Body of pancreas (tissue), 4 donors: Measurements from ENCODE around the gene CROCC. TPM values are rescaled to one million over a fixed set of nuclear protein-coding genes. Genes with fewer than 3 reads are reported as not detected.
"Not testable (repeated sequence)": the region's sequence is repeated elsewhere in the genome, so short reads cannot be mapped to it uniquely, and the experiment has no call there.

ENCODE experiments used
- ATAC-seq: fragments of 150-250 bp; one replicate; pipeline ENCODE4 v1.9.1; 2016
- DNase-seq, 4 donors: peaks; one replicate each; pipeline ENCODE4 v3.0.0-alpha.2; 2019
- H3K27ac ChIP-seq, 4 donors: fragments of 200-600 bp; sonication (generic); 1 replicate in 3 of 4; 2 replicates in 1 of 4; pipeline versions ENCODE4 v1.5.1 to v1.6.1; 2016 to 2019; ENCODE audit warnings: mild to moderate bottlenecking in 1 of 4, mixed read lengths in 1 of 4, moderate library complexity in 1 of 4
- H3K27me3 ChIP-seq, 2 donors: fragments of 200-600 bp; sonication (generic); one replicate each; pipeline ENCODE4 v1.6.0; 2016; ENCODE audit warnings: mild to moderate bottlenecking in 1 of 2
- H3K36me3 ChIP-seq, 2 donors: fragments of 200-600 bp; sonication (generic); replicated peaks in 1 of 2; 2 replicates each; pipeline ENCODE4 v1.5.1; 2016; ENCODE audit warnings: low read depth in 2 of 2; ENCODE audit not compliant: insufficient read depth in 1 of 2
- H3K4me1 ChIP-seq: fragments of 200-600 bp; sonication (generic); one replicate; pipeline ENCODE4 v1.6.0; 2016
- H3K4me3 ChIP-seq, 2 donors: fragments of 200-600 bp; sonication (generic); 1 replicate in 1 of 2; 2 replicates in 1 of 2; pipeline ENCODE4 v1.5.1; 2016 to 2019
- H3K9me3 ChIP-seq, 3 donors: fragments of 200-600 bp; sonication (generic); 1 replicate in 2 of 3; 2 replicates in 1 of 3; pipeline ENCODE4 v1.5.1; 2016
- CTCF ChIP-seq, 7 experiments: fragments of 450-650 bp in 4 of 7; fragments of 200-600 bp in 3 of 7; sonication (generic) in 3 of 7; IDR thresholded peaks; one replicate each; pipeline ENCODE4 v1.5.1; 2016 to 2019; ENCODE audit warnings: antibody characterized with exemption in 7 of 7
- POLR2A ChIP-seq, 3 donors: fragments of 450-650 bp; IDR thresholded peaks; one replicate each; pipeline ENCODE4 v1.6.1; 2016; ENCODE audit warnings: antibody characterized with exemption in 3 of 3, mild to moderate bottlenecking in 2 of 3
- WGBS, 2 donors: methylation state at CpG; one replicate each; pipeline ENCODE4 v1.1.5; 2017; 5-methylcytosine and 5-hydroxymethylcytosine counted together
- intact Hi-C: fragments of 100-400 bp; cut with DNase I; formaldehyde crosslinking; loops from one replicate; pipeline ENCODE4 v1.15.1; 2023
- total RNA-seq, 2 donors: library from RNA; depleted of rRNA; stranded (reverse); fragments of >200 nt; gene quantifications; one replicate each; pipeline ENCODE4 v1.1.0, GENCODE V29; 2016

CROCC gene
- total RNA-seq, 2 donors from 2014 or later, result 49.8 to 151 TPM

GRCh38 chr1:16918371-16918770 lies 3.4 kb upstream of the CROCC start:
- Histone ChIP-seq H3K27ac (no peak overlapping the region), H3K27me3 (no peaks in the 10 kb centered on the region), H3K4me3 (no peak overlapping the region), H3K4me1 (peaks cover 37% of the 10 kb centered on the region), H3K36me3 (no peaks in the 10 kb centered on the region), H3K9me3 (no peaks in the 10 kb centered on the region)
- TF ChIP-seq POLR2A (IDR thresholded peaks at IDR 0.05) (no peak), CTCF (IDR thresholded peaks at IDR 0.05) (no peak)
- intact Hi-C loops, result no loop called here
- no peak for DNase-seq
- 47 to 69% methylated on average over 3 of the region's 3 CpGs for WGBS, 2 donors
- no peak for ATAC-seq

GRCh38 chr1:16918936-16919665 lies 2.6 kb upstream of the CROCC start:
- intact Hi-C loops, H3K36me3 ChIP-seq, DNase-seq, H3K27ac ChIP-seq, H3K9me3 ChIP-seq, ATAC-seq, H3K4me3 ChIP-seq, H3K27me3 ChIP-seq: not testable (repeated sequence)
- H3K4me1 ChIP-seq, result peaks cover 36% of the 10 kb centered on the region
- 82 to 85% methylated on average over 15 of the region's 15 CpGs for WGBS, 2 donors

- intact Hi-C loops, result no loop called here
- Histone ChIP-seq H3K4me3 (no peak overlapping the region), H3K27ac (peak overlapping the region in 3 of 4 donors; percentile 9 to 20 (median 13)), H3K27me3 (no peaks in the 10 kb centered on the region), H3K9me3 (no peaks in the 10 kb centered on the region), H3K36me3 (no peaks in the 10 kb centered on the region), H3K4me1 (peaks cover 26% of the 10 kb centered on the region)
- DNase-seq (no peak), ATAC-seq (no peak)
- WGBS, 2 donors, result 83 to 85% methylated on average over 10 of the region's 10 CpGs
- TF ChIP-seq POLR2A (IDR thresholded peaks at IDR 0.05) (no peak), CTCF (IDR thresholded peaks at IDR 0.05) (no peak)
These were observed 780 bp upstream of the CROCC start for GRCh38 chr1:16920951-16921350.

GRCh38 chr1:16922466-16922865 lies 735 bp downstream of the CROCC start:
- intact Hi-C loops, result no loop called here
- TF ChIP-seq POLR2A (IDR thresholded peaks at IDR 0.05), result no peak
- no peak for TF ChIP-seq CTCF (IDR thresholded peaks at IDR 0.05)
- ATAC-seq (no peak), DNase-seq (no peak)
- H3K9me3 ChIP-seq, result no peaks in the 10 kb centered on the region
- peaks cover 26% of the 10 kb centered on the region for H3K4me1 ChIP-seq
- no peaks in the 10 kb centered on the region for H3K27me3 ChIP-seq
- WGBS, 2 donors, result 66 to 77% methylated on average over 10 of the region's 10 CpGs
- H3K4me3 ChIP-seq, result no peak overlapping the region
- no peak overlapping the region for H3K27ac ChIP-seq
- H3K36me3 ChIP-seq, result no peaks in the 10 kb centered on the region

GRCh38 chr1:16922885-16923431 lies 1.2 kb downstream of the CROCC start:
- peaks cover 26% of the 10 kb centered on the region for H3K4me1 ChIP-seq
- 50 to 55% methylated on average over 18 of the region's 18 CpGs for WGBS, 2 donors
- TF ChIP-seq CTCF (IDR thresholded peaks at IDR 0.05), result peak in 4 of 7 experiments; percentile 27 to 45 (median 33)
- peak in 1 of 3 donors; percentile 16 for TF ChIP-seq POLR2A (IDR thresholded peaks at IDR 0.05)
- H3K27ac ChIP-seq, result peak overlapping the region in 2 of 4 donors; percentile 33 to 50
- DNase-seq, result peak; percentile 79 to 88 (median 86)
- no peak overlapping the region for H3K4me3 ChIP-seq
- intact Hi-C loops, result no loop called here
- H3K9me3 ChIP-seq, result no peaks in the 10 kb centered on the region
- H3K36me3 ChIP-seq, result no peaks in the 10 kb centered on the region
- ATAC-seq, result peak; percentile 71
- H3K27me3 ChIP-seq, result no peaks in the 10 kb centered on the region
